Upper lobe of left lung (tissue), 4 donors: ENCODE measurements around the gene FGB.

Source experiments
- POLR2A ChIP-seq, 4 donors: fragments of 450-650 bp; IDR thresholded peaks; one replicate each; pipeline ENCODE4 v1.5.1; 2016 to 2017; ENCODE audit warnings: antibody characterized with exemption in 4 of 4, mild to moderate bottlenecking in 2 of 4
- TF ChIP-seq, protein P1 (sequence below), 6 experiments: fragments of 450-650 bp in 4 of 6; fragments of 200-600 bp in 2 of 6; sonication (generic) in 2 of 6; IDR thresholded peaks; one replicate each; pipeline ENCODE4 v1.5.1; 2016 to 2019; ENCODE audit warnings: antibody characterized with exemption in 6 of 6

DNA sequence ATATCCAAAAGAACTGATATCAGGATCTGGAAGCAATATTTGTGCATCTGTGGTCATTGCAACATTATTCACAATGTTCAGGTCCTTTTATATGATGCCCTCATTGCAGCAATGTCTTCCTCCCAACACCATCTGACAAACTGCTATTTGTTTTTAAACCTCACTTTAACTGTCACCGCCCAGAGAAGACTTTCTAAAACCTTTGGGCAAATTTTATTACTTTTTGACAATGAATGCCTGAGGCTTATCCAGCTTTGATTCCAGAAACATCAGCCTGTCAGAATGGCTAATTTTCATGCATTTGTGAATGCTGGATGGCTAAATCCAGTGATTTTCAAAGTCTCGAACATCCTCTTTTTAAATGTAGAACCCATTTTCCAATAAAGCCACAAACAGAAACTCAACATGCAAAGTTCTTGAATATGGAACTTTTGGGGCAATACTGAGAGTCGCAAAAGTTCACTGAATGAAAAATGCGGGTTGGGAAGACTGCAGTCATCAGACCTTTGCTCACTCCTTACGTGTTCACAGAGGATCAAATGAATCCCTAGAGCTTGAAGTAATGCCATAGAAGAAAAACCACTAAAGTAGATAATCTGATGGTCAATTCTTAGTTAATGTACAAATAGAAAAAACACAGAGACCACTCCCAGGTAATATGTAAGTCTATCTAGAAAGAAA lies 10.5 kb downstream of the FGB start:
- TF ChIP-seq, protein P1, sequence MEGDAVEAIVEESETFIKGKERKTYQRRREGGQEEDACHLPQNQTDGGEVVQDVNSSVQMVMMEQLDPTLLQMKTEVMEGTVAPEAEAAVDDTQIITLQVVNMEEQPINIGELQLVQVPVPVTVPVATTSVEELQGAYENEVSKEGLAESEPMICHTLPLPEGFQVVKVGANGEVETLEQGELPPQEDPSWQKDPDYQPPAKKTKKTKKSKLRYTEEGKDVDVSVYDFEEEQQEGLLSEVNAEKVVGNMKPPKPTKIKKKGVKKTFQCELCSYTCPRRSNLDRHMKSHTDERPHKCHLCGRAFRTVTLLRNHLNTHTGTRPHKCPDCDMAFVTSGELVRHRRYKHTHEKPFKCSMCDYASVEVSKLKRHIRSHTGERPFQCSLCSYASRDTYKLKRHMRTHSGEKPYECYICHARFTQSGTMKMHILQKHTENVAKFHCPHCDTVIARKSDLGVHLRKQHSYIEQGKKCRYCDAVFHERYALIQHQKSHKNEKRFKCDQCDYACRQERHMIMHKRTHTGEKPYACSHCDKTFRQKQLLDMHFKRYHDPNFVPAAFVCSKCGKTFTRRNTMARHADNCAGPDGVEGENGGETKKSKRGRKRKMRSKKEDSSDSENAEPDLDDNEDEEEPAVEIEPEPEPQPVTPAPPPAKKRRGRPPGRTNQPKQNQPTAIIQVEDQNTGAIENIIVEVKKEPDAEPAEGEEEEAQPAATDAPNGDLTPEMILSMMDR (IDR thresholded peaks at IDR 0.05), result no peak
- TF ChIP-seq POLR2A (IDR thresholded peaks at IDR 0.05), result no peak
